HG03196 (cell line): ENCODE data around the gene DNAJC27.

Experiments used
- ATAC-seq: cut with Tn5 transposase; IDR thresholded peaks from one replicate; pipeline ENCODE4 v1.9.1; 2021; ENCODE audit not compliant: unreplicated experiment

DNAJC27 gene

DNA sequence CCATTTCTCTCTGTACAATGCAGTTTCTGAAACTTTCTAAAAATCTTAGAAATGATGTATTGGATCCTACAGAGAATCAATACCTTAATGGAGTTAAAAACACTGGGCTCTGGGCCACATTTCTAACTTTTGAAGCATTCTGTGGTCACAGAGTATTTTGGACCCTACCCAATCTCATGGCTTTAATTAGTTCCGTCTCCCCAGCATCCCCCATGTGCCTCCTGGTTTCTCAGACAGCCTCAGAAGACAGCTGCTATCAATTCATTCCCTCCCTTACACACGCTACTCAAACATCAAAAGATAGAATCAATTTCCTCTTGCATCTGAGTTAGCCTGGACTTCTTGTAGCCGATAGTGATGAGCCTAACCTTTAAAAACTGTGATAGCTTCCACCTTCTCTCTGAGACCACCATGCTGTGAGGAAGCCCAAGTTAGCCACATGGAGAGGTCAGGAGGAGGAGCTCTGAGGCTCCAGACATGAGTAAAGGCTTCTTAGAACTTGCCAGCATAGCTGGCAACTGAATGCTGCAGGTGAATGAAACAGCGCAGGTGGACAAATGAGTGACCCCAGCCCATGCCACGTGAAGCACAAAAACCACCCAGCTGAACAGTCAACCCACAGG, 62.1 kb downstream of the DNAJC27 start:
- no peak for ATAC-seq

DNA sequence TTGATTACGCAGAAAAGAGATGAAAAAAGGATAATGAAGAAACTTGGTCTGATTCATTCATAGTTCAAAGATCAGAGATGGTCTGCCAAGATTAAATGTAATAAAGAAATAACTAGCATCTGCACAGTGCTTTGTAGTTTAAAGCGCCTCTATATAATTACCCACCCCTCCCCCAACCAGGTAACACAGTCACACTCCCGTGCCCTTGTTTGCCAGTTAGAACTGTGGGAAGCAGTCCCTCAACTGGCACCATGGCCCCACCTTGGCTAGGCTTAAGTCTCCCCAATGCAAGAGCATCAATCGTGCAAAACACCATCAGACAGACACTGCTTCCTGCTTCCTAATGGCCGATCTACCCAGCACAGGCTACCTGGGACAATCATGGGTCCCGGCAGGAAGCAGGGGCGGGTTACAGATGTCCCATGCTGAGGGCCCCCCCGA, 63.3 kb downstream of the DNAJC27 start:
- ATAC-seq: no peak

DNA sequence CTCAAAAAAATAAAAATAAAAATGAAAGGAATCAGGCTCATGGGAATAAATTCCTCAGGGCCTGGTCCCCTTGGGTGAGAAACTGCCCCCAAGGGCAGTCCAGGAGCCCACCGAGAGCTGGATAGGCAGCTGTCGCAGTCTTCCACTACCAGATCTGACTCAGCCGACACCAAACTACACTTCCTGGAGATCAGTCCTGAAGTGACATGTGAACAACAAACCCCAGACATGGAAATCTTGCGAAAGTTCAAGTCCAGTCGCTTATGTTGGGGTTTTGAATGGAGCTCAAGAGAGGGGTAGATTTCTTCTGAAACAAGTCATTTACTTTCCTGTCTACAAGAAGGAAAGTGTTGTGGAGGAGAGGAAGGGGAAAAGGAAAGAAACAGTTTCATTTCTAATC, 64.6 kb downstream of the DNAJC27 start:
- no peak for ATAC-seq

GRCh38 chr2:24906466-24906865, 65.3 kb downstream of the DNAJC27 start:
- no peak for ATAC-seq

DNA sequence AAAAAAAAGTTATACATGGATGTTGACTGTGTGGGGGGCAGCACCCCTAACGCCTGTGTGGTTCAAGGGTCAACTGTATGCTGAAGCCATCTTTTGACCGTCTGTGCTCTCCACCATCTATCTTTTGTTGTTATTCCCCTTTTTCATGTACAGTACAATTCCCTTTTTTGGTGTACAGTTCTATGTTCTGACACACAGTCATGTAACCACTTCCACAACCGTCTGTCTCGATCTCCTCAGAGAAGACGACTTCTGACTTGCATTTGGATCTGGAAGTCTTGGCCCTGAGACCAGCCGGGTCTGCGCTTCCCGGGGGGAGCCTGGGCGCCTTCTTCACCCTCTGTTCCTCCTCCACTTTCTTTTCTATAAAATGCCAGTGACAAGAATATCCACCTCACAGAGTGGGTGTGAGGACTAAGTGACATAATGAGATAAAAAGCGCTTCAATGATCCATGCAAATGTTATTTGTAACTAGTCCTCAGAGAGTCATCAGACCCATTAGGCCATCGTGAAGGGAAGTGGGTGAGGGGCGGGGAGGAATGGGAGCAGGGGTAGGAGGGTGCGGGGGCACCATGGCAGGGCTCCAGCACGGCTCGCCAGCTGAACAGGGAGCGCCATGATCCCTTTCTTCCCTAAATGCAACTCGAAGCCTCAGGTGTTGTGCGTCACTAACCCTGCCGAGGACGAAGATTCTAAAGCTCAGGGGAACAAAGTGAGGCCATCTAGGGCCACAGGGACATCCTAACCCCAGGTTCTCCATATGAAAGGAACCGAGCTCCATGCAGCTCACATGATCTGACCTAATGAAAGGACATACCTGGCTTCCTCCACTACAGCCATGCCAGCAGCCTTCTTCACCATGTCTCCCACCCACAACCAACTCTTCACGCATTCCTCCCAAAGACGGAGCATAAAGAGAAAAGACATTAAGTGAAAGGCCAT, 68.3 kb downstream of the DNAJC27 start:
- ATAC-seq: no peak

- no peak for ATAC-seq
Measured at GRCh38 chr2:24899361-24899910, 72.3 kb downstream of the DNAJC27 start.

- no peak for ATAC-seq
Measured at GRCh38 chr2:24898122-24899109, 73.3 kb downstream of the DNAJC27 start.

- no peak for ATAC-seq
Measured at GRCh38 chr2:24894750-24895149, 77.0 kb downstream of the DNAJC27 start.

- no peak for ATAC-seq
Measured at GRCh38 chr2:24893934-24894333, 77.8 kb downstream of the DNAJC27 start.
